ENCODE data around the gene PRODH2.
"Not testable (repeated sequence)": the region's sequence is repeated elsewhere in the genome, so short reads cannot be mapped to it uniquely, and the experiment has no call there.

PRODH2 gene

DNA sequence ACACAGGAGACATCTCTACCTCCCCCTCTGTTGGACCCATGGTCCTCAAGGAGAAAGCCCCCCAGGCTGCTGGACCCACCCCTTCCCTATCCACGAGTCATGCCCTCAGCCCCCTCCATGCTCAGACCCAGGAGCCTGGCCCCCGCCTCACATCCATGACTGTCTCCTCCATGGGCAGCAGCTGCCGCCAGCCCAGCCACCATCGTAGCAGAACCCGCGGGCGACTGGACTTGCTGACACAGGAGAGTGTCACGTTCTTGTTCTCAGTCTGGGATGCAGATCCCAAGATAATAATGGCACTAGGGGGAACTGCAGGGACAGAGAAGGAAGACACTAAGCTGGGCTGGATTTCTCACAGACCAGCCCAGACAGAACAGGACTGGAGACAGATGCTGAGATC is 35.8 kb upstream of the PRODH2 start:
- no peak overlapping the region for H2AFZ ChIP-seq (ENCODE audit: low read depth, low read length)
- peaks cover 3% of the 10 kb centered on the region for H3K9me3 ChIP-seq (ENCODE audit: low read length)
- peaks cover 13% of the 10 kb centered on the region for H3K4me1 ChIP-seq (ENCODE audit: insufficient read depth, low read length)
- no peaks in the 10 kb centered on the region for H3K36me3 ChIP-seq (ENCODE audit: insufficient read depth, low read length)
- no peak overlapping the region for H3K4me3 ChIP-seq (ENCODE audit: low read length)
- H3K27me3 ChIP-seq (ENCODE audit: insufficient read depth, low read length) = peaks cover 60% of the 10 kb centered on the region

DNA sequence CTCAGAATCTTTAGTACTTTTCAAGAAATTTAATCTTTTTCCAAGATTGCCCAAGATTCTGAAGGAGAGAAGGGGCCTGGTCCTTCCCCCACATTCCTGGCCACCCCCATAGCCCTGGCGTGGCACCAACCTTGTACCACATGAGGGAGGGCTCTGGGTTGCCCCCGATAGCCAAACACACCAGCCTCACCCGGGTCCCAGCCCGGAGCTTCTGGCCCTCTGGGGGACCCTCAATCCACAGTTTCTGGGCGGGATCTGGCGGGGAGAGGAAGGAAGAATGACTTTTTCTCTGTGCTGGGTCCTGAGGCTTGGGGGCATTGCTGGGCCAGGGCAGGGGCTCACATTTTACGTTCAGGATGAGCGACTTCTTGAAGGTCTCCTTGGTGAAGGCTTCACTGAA is 35.3 kb upstream of the PRODH2 start:
- Histone ChIP-seq H3K4me3 (ENCODE audit: low read length) (no peak overlapping the region), H3K27me3 (ENCODE audit: insufficient read depth, low read length) (peaks cover 66% of the 10 kb centered on the region)

DNA sequence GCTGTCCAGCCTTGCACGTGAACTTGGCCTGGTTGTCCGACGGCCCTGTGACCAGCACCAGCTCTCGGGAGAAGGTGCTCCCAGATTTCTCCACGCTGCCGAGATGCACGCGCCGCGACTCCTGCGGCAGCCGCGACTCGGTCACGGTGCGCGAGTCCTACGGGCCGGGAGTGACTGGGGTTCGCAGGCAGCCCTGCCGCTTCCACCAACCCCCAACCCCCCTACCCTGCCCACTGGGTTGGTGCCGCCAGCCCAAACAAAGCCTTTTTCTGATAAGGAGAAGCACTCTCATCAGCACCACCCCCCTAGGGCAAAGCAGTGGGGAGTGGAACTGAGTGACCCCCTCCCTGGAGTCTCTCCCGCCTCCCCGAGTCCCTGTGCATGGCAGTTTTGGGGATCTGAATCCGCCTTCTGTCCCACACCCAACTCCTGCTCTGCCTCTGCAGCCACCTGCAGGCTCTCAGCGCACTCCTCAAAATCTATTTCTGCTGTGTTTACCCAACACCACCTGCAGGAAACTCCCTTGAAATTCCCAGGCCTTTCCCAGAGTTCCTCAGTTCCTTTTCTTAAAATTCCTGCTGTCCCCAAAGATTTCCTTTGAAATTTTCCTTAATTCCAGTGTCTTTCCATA is 33.5 kb upstream of the PRODH2 start:
- Histone ChIP-seq H3K27me3 (ENCODE audit: insufficient read depth, low read length) (peaks cover 76% of the 10 kb centered on the region), H3K36me3 (ENCODE audit: insufficient read depth, low read length) (no peaks in the 10 kb centered on the region), H3K9me3 (ENCODE audit: low read length) (peaks cover 5% of the 10 kb centered on the region), H3K4me1 (ENCODE audit: insufficient read depth, low read length) (peaks cover 8% of the 10 kb centered on the region), H2AFZ (ENCODE audit: low read depth, low read length) (no peak overlapping the region), H3K4me3 (ENCODE audit: low read length) (no peak overlapping the region)

More for the DNA sequence above, 35.3 kb upstream of the PRODH2 start:
- no peaks in the 10 kb centered on the region for H3K36me3 ChIP-seq (ENCODE audit: insufficient read depth, low read length)
- H2AFZ ChIP-seq (ENCODE audit: low read depth, low read length) = no peak overlapping the region
- peaks cover 13% of the 10 kb centered on the region for H3K4me1 ChIP-seq (ENCODE audit: insufficient read depth, low read length)
- peaks cover 5% of the 10 kb centered on the region for H3K9me3 ChIP-seq (ENCODE audit: low read length)

DNA sequence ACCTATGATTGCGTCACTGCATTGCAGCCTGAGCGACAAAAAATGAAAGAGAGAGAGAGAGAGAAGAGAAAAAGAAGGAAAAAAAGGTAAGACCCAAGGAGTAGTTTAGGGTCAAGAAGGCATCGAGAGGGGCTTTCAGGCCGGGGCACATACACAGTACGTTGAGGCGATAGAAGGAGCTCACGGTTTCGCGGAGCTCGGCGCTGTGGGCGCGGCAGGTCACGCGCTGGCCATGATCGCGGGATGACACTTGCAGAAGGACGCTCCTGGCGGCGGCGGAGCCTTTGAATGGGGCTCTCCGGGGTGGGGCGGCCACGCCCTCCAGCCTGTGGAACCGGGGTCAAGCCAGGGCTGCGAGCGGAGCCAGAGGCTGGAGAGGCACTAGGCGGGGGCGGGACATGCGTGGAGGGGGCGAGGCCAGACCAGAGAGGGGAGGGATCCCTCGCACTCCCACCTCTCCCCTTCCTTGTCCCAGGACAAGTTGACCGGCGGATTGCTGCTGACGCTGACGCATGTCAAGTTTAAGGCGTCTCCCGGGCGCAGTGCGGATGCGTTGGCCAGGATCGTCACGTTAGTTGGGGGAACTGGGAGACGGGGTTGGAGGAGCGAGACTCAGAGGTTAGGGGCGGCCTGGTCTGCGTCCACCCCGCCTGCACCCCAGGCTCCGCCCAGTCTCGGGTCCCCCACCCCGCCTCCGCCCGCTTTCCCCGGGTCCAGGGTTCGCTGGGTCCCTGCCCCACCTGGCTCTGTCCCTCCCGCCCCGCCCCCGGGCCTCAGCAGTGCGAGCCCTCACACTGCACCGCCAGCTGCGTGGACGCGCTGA is 32.8 kb upstream of the PRODH2 start:
- Histone ChIP-seq H3K27me3 (ENCODE audit: insufficient read depth, low read length) (peaks cover 71% of the 10 kb centered on the region), H2AFZ (ENCODE audit: low read depth, low read length) (no peak overlapping the region), H3K9me3 (ENCODE audit: low read length) (peaks cover 5% of the 10 kb centered on the region), H3K36me3 (ENCODE audit: insufficient read depth, low read length) (no peaks in the 10 kb centered on the region), H3K4me3 (ENCODE audit: low read length) (no peak overlapping the region), H3K4me1 (ENCODE audit: insufficient read depth, low read length) (peaks cover 8% of the 10 kb centered on the region)

DNA sequence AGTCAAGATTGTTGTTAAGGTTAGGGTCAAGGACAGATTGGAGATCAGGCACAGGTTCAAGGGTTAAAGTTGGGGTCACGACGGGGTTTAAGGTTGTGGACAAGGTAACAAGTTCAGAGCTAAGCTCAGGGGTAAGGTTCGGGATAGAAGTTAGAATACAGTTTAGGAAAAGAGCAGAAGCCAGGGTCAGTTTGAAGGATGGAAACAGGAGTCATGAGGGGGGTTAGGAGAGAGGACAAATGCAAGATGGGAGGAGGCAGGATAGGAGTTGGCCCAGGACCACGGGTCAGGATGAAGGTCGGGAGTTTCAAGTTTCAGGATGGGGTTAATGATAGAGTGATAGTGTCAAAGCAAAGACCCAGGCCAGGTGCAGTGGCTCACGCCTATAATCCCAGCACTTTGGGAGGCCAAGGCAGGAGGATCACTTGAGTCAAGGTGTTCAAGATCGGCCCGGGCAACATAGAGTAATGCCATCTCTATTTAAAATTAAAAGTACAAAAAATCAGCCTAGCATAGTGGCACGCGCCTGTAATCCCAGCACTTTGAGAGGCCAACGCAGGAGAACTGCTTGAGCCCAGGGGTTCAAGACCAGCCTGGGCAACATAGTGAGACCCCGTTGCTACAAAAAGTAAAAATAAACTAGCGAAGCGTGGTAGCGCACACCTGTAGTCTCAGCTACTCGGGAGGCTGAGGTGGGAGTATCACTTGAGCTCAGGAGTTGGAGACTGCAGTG is 32.0 kb upstream of the PRODH2 start:
- Histone ChIP-seq H3K4me1 (ENCODE audit: insufficient read depth, low read length) (peaks cover 8% of the 10 kb centered on the region), H3K9me3 (ENCODE audit: low read length) (peaks cover 5% of the 10 kb centered on the region), H3K4me3 (ENCODE audit: low read length) (no peak overlapping the region), H3K36me3 (ENCODE audit: insufficient read depth, low read length) (no peaks in the 10 kb centered on the region), H2AFZ (ENCODE audit: low read depth, low read length) (no peak overlapping the region), H3K27me3 (ENCODE audit: insufficient read depth, low read length) (peaks cover 68% of the 10 kb centered on the region)

DNA sequence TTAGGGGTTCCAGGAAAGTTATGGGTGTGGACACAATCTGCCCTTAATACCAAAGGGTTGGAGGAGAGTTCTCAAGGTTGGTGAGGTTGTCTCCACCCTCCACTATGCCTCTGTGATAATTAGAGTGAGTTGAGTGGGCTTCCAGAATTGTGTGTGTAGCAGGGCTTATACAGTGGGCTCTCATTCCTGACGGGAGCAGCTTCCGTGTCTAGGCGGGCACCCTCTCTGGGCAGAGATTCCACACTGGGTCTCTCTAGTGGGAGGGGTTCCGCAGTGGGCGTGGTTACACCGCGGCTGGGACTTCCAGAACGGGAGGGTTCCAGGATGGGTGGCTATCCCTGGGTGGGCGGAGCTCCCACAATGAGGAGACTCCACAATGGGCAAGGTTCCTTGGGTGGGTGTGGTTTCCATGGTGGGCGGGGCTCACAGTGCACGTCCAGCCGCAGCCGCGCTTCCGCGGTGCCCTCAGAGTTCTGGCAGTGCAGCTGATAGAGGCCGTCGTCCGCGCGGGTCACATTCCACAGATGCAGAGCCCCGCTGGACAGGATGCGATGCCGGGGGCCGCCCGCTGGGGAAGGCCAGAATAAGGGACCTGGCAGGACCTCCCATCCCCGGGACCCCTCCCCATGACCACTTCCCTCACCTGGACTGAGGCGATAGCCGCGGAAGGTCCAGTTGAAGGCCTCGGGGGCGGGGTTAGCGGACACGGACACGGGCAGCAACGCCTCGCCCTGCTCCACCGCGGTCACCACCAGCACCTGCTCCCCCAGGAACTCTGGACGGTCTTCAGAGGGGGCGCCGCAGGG is 31.2 kb upstream of the PRODH2 start:
- peaks cover 5% of the 10 kb centered on the region for H3K9me3 ChIP-seq (ENCODE audit: low read length)
- peaks cover 8% of the 10 kb centered on the region for H3K4me1 ChIP-seq (ENCODE audit: insufficient read depth, low read length)
- H2AFZ ChIP-seq (ENCODE audit: low read depth, low read length) = no peak overlapping the region
- no peaks in the 10 kb centered on the region for H3K36me3 ChIP-seq (ENCODE audit: insufficient read depth, low read length)
- H3K27me3 ChIP-seq (ENCODE audit: insufficient read depth, low read length) = peaks cover 60% of the 10 kb centered on the region
- H3K4me3 ChIP-seq (ENCODE audit: low read length) = no peak overlapping the region

DNA sequence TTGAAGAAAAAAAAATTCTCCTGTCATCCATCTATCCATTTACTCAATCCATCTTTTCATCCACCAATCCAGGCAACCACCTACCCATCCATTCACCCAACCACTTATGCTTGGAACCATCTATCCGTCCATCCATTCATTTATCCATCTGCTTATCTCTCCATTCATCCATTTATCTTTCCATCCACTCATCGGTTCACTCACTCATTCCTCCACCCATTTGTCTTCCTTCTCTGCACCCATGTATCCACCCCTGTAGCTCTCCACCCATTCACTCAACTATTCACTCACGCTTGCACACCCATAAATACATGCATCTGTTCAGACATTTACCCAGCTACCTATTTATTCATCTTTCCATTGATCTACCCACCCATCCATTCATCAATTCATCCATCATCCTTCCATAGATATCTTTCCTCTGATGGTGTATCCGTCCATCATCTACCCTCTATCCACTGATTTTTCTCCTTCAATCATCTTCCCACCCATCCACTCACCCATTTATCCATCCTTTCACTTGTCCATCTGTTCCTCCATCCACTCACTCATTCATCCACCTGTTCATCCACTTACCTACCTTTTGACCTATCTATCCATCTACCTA is 30.1 kb upstream of the PRODH2 start:
- H3K36me3 ChIP-seq (ENCODE audit: insufficient read depth, low read length) = no peaks in the 10 kb centered on the region
- no peak overlapping the region for H2AFZ ChIP-seq (ENCODE audit: low read depth, low read length)
- H3K27me3 ChIP-seq (ENCODE audit: insufficient read depth, low read length) = peaks cover 53% of the 10 kb centered on the region
- H3K9me3 ChIP-seq (ENCODE audit: low read length) = peaks cover 5% of the 10 kb centered on the region
- peaks cover 8% of the 10 kb centered on the region for H3K4me1 ChIP-seq (ENCODE audit: insufficient read depth, low read length)
- no peak overlapping the region for H3K4me3 ChIP-seq (ENCODE audit: low read length)

DNA sequence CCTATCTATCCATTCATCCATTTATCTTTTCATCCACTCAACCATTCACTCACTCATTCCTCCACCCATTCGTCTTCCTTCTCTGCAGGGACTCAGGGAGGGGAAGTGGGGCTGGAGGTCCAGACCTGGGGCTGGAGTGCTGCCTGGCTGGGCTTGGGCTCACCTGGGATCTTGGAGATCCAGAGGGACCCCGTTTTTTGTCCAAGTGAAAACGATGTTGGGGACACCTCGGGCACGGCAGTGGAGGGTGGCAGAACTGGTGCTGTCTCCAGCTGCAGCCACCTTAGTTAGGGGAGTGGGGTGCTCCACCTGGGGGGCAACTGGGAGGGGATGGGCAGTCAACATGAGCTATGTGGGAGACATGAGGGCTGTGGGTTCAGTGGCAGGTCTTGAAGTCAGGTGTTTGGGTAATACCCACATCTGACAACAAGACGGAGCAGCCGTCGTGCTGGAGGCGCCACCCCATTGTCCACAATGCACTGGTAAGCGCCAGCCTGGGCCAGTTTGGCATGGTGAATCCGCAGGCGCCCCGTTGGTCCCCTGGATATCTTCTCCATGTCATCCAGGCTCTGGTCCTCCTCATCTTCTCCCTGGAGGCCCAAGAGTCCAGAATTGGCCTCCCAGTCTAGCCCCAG is 29.4 kb upstream of the PRODH2 start:
- Histone ChIP-seq H3K4me1 (ENCODE audit: insufficient read depth, low read length) (peaks cover 8% of the 10 kb centered on the region), H3K9me3 (ENCODE audit: low read length) (peaks cover 5% of the 10 kb centered on the region), H2AFZ (ENCODE audit: low read depth, low read length) (no peak overlapping the region), H3K27me3 (ENCODE audit: insufficient read depth, low read length) (peaks cover 53% of the 10 kb centered on the region), H3K4me3 (ENCODE audit: low read length) (no peak overlapping the region), H3K36me3 (ENCODE audit: insufficient read depth, low read length) (no peaks in the 10 kb centered on the region)

DNA sequence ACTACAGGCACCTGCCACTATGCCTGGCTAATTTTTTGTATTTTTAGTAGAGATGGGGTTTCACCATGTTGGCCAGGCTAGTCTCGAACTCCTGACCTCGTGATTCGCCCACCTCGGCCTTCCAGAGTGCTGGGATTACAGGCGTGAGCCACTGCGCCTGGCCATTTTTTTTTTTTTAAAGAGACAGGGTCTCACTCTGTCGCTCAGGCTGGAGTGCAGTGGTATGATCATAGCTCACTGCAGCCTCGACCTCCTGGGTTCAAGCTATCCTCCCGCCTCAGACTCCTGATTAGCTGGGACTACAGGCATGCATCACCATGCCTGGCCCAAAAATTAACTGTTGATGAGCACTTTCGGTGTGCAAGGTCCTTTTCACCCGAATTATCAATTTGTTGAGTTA is 23.5 kb upstream of the PRODH2 start:
- not testable (repeated sequence) for H3K4me1 ChIP-seq (ENCODE audit: insufficient read depth, low read length); H3K36me3 ChIP-seq (ENCODE audit: insufficient read depth, low read length); H2AFZ ChIP-seq (ENCODE audit: low read depth, low read length); H3K9me3 ChIP-seq (ENCODE audit: low read length); H3K4me3 ChIP-seq (ENCODE audit: low read length)
- peaks cover 14% of the 10 kb centered on the region for H3K27me3 ChIP-seq (ENCODE audit: insufficient read depth, low read length)

DNA sequence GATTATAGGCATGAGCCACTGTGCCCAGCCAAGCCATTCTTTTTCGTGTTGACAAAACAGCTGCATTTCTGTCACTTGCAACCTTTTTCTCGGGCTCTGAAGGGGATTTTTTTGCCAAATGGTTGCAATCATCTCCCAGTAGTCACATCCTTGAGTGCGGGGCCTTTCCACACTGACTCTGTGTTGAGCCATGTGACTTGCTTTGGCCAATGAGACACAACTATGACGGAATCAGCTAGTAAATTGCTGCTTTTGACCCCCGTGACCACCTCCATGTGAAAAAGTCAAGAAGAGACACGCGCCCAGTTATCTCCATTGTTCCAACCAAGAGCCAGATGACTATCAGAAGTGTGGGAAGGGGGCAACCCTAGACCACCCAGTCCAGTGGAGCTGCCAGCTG is 21.3 kb upstream of the PRODH2 start:
- Histone ChIP-seq H3K27me3 (ENCODE audit: insufficient read depth, low read length) (peaks cover 24% of the 10 kb centered on the region), H2AFZ (ENCODE audit: low read depth, low read length) (no peak overlapping the region)

DNA sequence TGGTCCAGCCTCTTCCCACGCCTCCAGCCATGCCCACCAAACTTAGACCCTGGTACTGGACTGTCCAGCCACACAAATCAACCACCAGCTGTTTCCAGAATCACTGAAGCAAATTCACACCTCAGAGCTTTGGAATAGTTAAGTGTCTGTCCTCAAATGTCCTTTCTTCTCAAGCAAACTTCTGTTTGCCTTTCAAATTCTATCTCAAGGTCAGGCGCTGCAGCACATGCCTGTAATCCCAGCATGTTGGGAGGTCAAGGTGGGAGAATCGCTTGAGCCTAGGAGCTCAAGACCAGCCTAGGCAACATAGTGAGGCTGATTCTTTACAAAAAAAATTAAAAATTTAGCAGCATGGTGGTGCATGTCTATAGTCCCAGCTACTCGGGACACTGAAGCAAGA is 19.4 kb upstream of the PRODH2 start:
- Histone ChIP-seq H2AFZ (ENCODE audit: low read depth, low read length) (no peak overlapping the region), H3K36me3 (ENCODE audit: insufficient read depth, low read length) (no peaks in the 10 kb centered on the region), H3K27me3 (ENCODE audit: insufficient read depth, low read length) (peaks cover 24% of the 10 kb centered on the region), H3K9me3 (ENCODE audit: low read length) (no peaks in the 10 kb centered on the region), H3K4me3 (ENCODE audit: low read length) (no peak overlapping the region), H3K4me1 (ENCODE audit: insufficient read depth, low read length) (no peaks in the 10 kb centered on the region)

More for the DNA sequence above, 21.3 kb upstream of the PRODH2 start:
- Histone ChIP-seq H3K9me3 (ENCODE audit: low read length) (no peaks in the 10 kb centered on the region), H3K36me3 (ENCODE audit: insufficient read depth, low read length) (no peaks in the 10 kb centered on the region), H3K4me1 (ENCODE audit: insufficient read depth, low read length) (no peaks in the 10 kb centered on the region), H3K4me3 (ENCODE audit: low read length) (no peak overlapping the region)

DNA sequence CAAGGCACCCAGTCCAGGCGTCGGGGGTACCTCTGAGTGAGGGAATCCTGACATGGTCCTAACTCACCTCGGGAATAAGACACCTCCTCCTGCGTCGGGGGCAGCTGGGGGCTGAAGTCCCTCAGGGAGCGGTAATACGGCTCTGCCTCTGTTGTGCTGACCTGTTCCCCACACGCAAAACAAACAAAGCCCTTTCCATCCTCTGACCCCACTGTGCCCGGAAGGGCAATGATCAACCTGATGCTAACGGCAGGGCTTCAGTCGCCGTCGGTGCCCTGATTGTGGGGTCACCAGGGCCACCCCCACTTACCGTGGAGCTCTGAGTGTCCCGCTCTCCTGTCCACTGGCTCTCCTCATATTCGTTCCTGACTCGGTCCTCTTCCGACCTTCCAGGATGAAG is 18.3 kb upstream of the PRODH2 start:
- Histone ChIP-seq H2AFZ (ENCODE audit: low read depth, low read length) (no peak overlapping the region), H3K4me1 (ENCODE audit: insufficient read depth, low read length) (no peaks in the 10 kb centered on the region), H3K36me3 (ENCODE audit: insufficient read depth, low read length) (no peaks in the 10 kb centered on the region), H3K9me3 (ENCODE audit: low read length) (no peaks in the 10 kb centered on the region), H3K4me3 (ENCODE audit: low read length) (no peak overlapping the region), H3K27me3 (ENCODE audit: insufficient read depth, low read length) (peaks cover 24% of the 10 kb centered on the region)

Data from neuron (in vitro differentiated cells).